Lower leg skin (tissue), 3 donors: Measurements from ENCODE around the gene HMCN2.

Experiments
- POLR2A ChIP-seq, 2 donors: fragments of 450-650 bp; IDR thresholded peaks; one replicate each; pipeline ENCODE4 v1.6.1; 2016 to 2017; ENCODE audit warnings: antibody characterized with exemption in 2 of 2, mild to moderate bottlenecking in 1 of 2, moderate library complexity in 1 of 2
- TF ChIP-seq, protein P1 (sequence below), 3 donors: fragments of 450-650 bp; IDR thresholded peaks; one replicate each; pipeline ENCODE4 v1.5.1; 2016; ENCODE audit warnings: antibody characterized with exemption in 3 of 3, mild to moderate bottlenecking in 3 of 3, moderate library complexity in 2 of 3

DNA sequence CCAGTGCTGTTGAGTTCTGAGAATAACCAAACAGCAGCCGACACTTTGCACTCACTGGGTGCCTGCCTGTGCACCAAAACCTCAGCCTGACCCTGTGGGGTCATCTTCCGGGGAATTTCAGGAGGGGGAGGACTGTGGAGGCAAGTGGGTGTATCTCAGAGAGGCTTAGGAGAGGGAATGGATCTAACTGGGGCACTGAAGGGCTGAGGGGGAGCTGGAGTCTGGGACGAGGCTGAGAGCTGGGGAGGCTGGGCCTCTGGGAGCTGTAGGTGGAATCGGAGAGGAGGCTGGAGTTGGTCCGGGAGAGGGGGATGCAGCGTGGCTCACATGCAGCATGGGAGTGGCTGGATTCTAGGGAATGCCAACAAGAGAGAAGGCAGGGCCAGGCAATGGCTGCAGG lies 164.3 kb downstream of the HMCN2 start:
- TF ChIP-seq, protein P1, sequence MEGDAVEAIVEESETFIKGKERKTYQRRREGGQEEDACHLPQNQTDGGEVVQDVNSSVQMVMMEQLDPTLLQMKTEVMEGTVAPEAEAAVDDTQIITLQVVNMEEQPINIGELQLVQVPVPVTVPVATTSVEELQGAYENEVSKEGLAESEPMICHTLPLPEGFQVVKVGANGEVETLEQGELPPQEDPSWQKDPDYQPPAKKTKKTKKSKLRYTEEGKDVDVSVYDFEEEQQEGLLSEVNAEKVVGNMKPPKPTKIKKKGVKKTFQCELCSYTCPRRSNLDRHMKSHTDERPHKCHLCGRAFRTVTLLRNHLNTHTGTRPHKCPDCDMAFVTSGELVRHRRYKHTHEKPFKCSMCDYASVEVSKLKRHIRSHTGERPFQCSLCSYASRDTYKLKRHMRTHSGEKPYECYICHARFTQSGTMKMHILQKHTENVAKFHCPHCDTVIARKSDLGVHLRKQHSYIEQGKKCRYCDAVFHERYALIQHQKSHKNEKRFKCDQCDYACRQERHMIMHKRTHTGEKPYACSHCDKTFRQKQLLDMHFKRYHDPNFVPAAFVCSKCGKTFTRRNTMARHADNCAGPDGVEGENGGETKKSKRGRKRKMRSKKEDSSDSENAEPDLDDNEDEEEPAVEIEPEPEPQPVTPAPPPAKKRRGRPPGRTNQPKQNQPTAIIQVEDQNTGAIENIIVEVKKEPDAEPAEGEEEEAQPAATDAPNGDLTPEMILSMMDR (IDR thresholded peaks at IDR 0.05) = no peak
- TF ChIP-seq POLR2A (IDR thresholded peaks at IDR 0.05) = no peak
